GM06990 (cell line): ENCODE data around the gene ZBTB24.

Experiments
- DNase-seq: peaks from one replicate; pipeline ENCODE4 v3.0.0-alpha.2; 2011; ENCODE audit not compliant: insufficient read length; ENCODE audit errors: extremely low read depth
- H3K27me3 ChIP-seq: replicated peaks from 2 replicates; pipeline ENCODE4 v1.6.0; 2011; ENCODE audit warnings: low read length; ENCODE audit not compliant: control insufficient read depth, insufficient read depth
- H3K36me3 ChIP-seq: 2 replicates; pipeline ENCODE4 v1.5.1; 2011; ENCODE audit warnings: low read length; ENCODE audit not compliant: control insufficient read depth, insufficient read depth
- H3K4me3 ChIP-seq: replicated peaks from 2 replicates; pipeline ENCODE4 v1.5.1; 2011; ENCODE audit warnings: low read depth, mild to moderate bottlenecking, control low read depth, low read length
- TF ChIP-seq, protein P1 (sequence below): IDR thresholded peaks from 2 replicates; pipeline ENCODE4 v1.5.1; 2011; ENCODE audit warnings: low read length, control low read depth, mild to moderate bottlenecking, inconsistent platforms; ENCODE audit not compliant: insufficient read depth, poor library complexity, severe bottlenecking

Gene ZBTB24

DNA sequence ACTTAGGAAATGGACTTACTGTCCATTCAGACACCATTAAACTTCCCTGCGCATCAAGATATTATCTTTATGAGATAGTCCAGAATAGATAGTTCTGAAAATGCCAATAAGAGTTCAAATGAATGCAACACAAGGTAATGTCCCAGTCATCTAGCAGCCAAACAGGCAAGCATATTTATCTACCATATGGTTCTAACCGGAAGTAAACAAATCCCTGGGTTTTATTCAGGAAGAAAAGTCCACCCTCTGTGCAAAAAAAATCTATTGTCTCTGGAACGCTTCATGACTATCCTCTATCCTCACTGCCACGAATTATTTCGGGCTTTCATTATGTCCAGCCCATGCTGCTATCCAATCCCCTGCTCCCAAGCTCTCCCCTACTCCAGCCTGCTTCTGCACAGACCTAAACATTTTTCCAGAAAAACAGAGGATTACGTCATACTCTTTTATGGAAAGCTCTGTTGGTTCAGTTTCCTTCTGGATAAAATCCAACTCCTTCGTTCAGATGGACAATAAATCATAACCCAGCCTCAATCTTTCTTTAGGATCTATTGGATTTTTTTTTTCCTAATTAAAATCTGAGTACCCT lies 54.0 kb downstream of the ZBTB24 start:
- H3K27me3 ChIP-seq, result no peaks in the 10 kb centered on the region
- no peak overlapping the region for H3K4me3 ChIP-seq
- H3K36me3 ChIP-seq, result no peaks in the 10 kb centered on the region
- DNase-seq, result no peak
- TF ChIP-seq, protein P1, sequence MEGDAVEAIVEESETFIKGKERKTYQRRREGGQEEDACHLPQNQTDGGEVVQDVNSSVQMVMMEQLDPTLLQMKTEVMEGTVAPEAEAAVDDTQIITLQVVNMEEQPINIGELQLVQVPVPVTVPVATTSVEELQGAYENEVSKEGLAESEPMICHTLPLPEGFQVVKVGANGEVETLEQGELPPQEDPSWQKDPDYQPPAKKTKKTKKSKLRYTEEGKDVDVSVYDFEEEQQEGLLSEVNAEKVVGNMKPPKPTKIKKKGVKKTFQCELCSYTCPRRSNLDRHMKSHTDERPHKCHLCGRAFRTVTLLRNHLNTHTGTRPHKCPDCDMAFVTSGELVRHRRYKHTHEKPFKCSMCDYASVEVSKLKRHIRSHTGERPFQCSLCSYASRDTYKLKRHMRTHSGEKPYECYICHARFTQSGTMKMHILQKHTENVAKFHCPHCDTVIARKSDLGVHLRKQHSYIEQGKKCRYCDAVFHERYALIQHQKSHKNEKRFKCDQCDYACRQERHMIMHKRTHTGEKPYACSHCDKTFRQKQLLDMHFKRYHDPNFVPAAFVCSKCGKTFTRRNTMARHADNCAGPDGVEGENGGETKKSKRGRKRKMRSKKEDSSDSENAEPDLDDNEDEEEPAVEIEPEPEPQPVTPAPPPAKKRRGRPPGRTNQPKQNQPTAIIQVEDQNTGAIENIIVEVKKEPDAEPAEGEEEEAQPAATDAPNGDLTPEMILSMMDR, result no peak

GRCh38 chr6:109424946-109425345 lies 58.1 kb downstream of the ZBTB24 start:
- no peak overlapping the region for H3K4me3 ChIP-seq
- TF ChIP-seq, protein P1, result no peak
- H3K36me3 ChIP-seq, result no peaks in the 10 kb centered on the region
- no peak for DNase-seq
- no peaks in the 10 kb centered on the region for H3K27me3 ChIP-seq

GRCh38 chr6:109421184-109421583 lies 61.8 kb downstream of the ZBTB24 start:
- no peak for DNase-seq
- H3K36me3 ChIP-seq, result no peaks in the 10 kb centered on the region
- H3K27me3 ChIP-seq, result no peaks in the 10 kb centered on the region
- no peak overlapping the region for H3K4me3 ChIP-seq
- TF ChIP-seq, protein P1, result no peak

DNA sequence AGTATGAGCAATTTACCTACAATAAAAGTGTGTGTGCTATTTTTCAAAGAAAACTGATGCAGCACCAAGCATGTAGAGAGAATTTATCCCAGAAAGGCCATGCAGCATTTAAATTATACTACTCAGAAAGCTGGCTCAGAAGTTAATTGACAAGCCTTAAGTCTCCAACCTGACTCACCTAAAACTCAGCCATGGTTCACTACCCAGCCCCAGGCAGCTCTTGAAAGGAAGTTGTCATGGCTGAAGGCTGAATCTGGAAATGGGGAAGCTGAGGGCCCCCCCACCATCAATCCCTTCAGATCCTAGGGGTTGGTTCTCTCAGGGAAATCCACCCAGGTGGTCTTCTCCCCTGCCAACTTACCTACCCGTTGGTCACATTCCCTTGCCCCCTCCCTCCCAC lies 62.3 kb downstream of the ZBTB24 start:
- no peaks in the 10 kb centered on the region for H3K36me3 ChIP-seq
- DNase-seq, result no peak
- H3K4me3 ChIP-seq, result no peak overlapping the region
- no peaks in the 10 kb centered on the region for H3K27me3 ChIP-seq
- TF ChIP-seq, protein P1, result no peak

DNA sequence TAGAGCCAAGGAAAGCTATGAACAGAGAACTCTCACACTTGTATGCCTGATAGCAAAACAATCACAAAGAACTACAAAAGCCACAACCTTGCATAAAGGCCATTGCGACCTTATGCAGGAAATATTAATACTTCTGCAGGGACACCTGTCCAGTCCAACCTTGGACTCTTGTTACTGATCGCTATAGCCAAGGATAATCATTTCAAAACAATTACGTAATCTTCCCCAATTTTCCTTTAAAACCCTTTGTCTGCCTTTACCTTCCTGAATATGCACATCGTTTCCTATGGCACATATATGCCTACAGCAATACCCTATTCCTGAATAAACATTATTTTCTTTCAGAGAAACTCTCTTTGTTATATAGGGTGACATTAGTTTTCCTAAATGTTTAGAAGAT lies 65.4 kb downstream of the ZBTB24 start:
- TF ChIP-seq, protein P1, result no peak
- no peaks in the 10 kb centered on the region for H3K27me3 ChIP-seq
- H3K4me3 ChIP-seq, result no peak overlapping the region
- H3K36me3 ChIP-seq, result no peaks in the 10 kb centered on the region
- no peak for DNase-seq
